G401 (cell line): ENCODE measurements around the gene GSTA1. TPM values are rescaled to one million over a fixed set of nuclear protein-coding genes. Genes with fewer than 3 reads are reported as not detected.
"Not testable (repeated sequence)": the region's sequence is repeated elsewhere in the genome, so short reads cannot be mapped to it uniquely, and the experiment has no call there.

ENCODE experiments used
- DNase-seq: peaks from one replicate; pipeline ENCODE4 v3.0.0-alpha.2; 2015; ENCODE audit warnings: low spot score
- in situ Hi-C: cut with HindIII; loops from 2 replicates; pipeline ENCODE4 v1.10.0; 2016; ENCODE audit warnings: low sequenced_read_pairs, mixed read lengths
- total RNA-seq: library from RNA; depleted of rRNA; stranded (reverse); fragments of >200 nt; shearing (Covaris generic); gene quantifications from 2 replicates; pipeline ENCODE4 v1.2.3, GENCODE V29; 2014; rRNA removed

The GSTA1 gene
- total RNA-seq, 1 experiment from 2014 or later, result not detected

GRCh38 chr6:52761673-52762491 is 41.7 kb downstream of the GSTA1 start:
- DNase-seq, in situ Hi-C loops: not testable (repeated sequence)

DNA sequence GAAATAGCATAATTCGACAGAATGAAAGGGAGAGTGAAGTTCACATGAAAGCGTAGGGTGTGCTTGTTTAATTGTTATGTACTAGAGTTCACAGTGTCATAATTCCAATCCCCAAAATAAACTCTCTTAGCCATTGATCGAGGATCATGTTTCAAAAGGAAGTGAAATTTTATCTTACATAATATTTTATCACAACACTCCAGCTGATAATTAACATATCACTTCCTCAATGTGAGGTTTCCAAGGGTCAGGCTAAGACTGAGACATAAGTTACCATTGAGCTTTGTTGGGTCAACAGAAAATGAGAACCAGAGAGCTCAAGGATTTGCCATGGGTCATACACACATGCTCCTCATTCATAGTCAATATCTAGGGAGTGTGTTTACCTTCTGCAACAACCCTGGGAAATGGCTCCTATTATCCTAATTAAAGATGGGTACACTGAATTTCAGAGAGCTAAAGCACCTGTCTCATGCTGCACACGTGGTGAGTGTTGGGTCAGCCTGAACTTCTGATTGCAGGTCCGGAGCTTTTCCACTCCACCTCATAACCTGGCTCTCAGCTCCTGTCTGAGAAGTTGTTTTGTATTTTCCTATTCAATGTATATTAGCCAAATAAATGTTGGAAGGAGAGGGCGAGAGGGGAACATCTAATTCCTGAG is 43.4 kb downstream of the GSTA1 start:
- DNase-seq, result no peak
- in situ Hi-C loops, result no loop called here

GRCh38 chr6:52759085-52759484 is 44.5 kb downstream of the GSTA1 start:
- DNase-seq, result no peak
- in situ Hi-C loops, result no loop called here

- in situ Hi-C loops, result not testable (repeated sequence)
These were observed 45.8 kb downstream of the GSTA1 start for GRCh38 chr6:52757651-52758338.

DNA sequence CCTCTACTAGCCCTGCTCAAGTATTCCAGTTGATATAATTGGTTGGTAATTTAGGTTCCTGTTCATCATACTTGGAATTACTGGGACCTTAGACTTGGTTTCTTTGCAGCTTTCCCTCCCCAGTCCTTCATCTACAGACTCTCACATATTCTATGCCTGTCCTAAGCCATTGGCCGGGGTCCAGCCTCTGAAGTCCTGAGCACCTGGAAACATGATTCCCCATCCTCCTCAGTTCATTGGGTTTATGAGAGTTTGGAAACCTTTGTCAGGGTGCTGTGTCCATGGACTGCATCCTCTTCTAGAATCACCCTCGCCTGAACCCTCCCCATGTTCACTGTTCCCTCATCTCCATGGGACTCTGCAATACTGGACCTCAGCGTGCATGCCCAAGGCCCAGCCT is 49.2 kb downstream of the GSTA1 start:
- no peak for DNase-seq
- in situ Hi-C loops, result no loop called here

More at GRCh38 chr6:52757651-52758338, 45.8 kb downstream of the GSTA1 start:
- not testable (repeated sequence) for DNase-seq

DNA sequence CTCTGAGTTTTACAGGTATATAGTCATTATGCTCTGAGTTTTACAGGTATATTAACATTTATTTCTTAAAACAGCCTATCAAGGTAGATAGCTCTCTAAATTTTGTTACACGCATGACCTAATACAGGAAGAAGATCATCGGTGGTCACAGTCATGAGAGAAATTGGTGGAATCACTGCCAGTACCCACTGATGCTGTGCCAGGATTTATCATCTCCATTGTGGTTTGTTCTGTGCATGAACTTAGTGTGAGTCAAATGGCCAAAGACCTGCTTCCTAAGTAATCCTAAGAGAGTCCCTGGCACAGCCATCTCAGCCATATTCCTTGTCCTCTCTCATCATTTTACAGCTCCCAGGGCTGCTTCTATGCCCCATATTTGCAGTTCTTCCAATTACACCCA is 50.5 kb downstream of the GSTA1 start:
- in situ Hi-C loops, result not testable (repeated sequence)

GRCh38 chr6:52752310-52752709 is 51.3 kb downstream of the GSTA1 start:
- in situ Hi-C loops, result no loop called here

More for the DNA sequence above, 50.5 kb downstream of the GSTA1 start:
- DNase-seq, result not testable (repeated sequence)

DNA sequence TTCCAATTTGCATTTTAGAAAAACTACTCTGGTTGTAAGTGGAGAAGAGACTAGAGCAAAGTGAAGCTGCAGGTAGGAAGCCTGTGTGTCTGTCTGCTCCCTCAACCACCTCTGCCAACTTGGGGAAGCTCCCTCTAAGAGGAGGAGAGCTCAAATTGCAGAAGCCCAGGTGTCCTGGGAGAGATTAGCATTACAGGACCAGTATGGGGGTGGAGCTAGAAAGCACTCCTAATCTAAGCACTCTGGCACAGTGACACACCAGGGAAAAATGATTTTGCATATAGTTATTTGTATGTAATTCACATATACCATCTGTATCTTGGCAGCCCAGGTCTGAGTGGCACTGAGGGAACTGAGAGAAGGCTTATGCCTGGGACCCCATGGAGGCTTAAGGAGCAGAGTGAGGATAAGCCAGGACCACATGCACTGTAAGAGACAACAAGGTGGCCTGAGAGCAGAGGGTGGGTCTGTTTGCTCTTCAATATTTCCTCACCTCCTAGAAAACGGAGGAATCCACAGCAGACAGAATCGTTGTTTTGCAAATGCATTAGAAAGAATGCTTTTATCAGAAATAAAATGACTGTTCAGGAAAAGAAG is 54.0 kb downstream of the GSTA1 start:
- no peak for DNase-seq
- in situ Hi-C loops, result no loop called here

More at GRCh38 chr6:52752310-52752709, 51.3 kb downstream of the GSTA1 start:
- DNase-seq, result no peak

DNA sequence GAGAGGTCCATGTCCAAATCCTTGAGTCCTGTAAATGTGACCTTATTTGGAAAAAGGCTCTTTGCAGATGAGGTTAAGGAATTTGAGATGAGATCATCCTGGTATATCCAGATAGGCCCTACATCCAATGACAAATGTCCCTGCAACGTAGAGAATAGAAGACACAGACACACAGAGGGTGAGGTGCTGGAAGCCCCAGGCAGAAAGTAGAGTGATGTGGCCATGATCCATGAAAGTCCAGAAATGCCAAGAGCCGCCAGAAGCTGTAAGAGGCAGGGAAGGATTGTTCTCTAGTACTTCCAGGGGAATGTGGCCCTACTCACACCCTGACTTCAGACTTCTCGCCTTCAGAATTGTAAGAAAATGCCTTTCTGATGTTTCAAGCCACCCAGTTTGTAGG is 56.3 kb downstream of the GSTA1 start:
- in situ Hi-C loops, DNase-seq: not testable (repeated sequence)

DNA sequence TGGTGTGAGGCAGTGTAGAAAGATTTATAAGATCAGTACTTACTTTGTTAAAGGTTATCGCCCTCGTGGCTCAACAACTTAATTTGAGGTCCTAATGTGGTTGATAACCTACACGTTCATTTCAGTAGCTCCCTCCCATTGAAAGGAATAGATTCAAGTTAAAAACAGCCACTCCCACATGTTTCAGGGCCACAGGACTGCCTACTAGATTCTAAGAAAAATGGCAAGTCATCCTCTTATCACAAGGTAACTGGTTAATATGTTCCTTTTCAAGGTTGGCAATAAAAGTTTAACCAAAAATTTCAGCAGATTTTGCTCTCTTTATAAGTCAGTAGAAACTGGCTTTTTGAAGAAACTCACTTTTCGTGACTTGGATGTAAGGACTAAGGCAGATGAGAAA is 57.4 kb downstream of the GSTA1 start:
- in situ Hi-C loops, result no loop called here
- no peak for DNase-seq

- in situ Hi-C loops, result no loop called here
- no peak for DNase-seq
These were observed 57.8 kb downstream of the GSTA1 start for GRCh38 chr6:52745764-52746201.

DNA sequence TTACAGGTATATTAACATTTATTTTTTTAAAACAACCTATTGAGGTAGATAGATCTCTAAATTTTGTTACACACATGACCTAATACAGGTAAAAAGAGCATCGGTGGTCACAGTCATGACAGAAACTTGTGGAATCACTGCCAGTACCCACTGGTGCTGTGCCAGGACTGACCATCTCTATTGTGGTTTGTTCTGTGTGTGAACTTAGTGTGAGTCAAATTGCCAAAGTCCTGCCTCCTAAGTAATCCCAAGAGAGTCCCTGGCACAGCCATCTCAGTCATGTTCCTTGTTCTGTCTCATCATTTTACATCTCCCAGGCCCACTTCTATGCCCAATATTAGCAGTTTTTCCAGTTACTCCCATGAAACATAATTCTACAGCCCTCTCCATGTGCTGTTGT is 61.7 kb downstream of the GSTA1 start:
- in situ Hi-C loops, result no loop called here
- no peak for DNase-seq

Other genes with a start within 250 kb of the GSTA1 start
- gene TRAM2, start 226.8 kb downstream of the GSTA1 start, total RNA-seq, result 4.9 and 9.6 TPM in 2 replicates
- gene TMEM14A, start 132.7 kb downstream of the GSTA1 start, total RNA-seq, result 47.1 and 61.1 TPM in 2 replicates
- gene GSTA2, start 40.3 kb downstream of the GSTA1 start, total RNA-seq, result not detected in 2 replicates
- gene GSTA5, start 37.0 kb upstream of the GSTA1 start, total RNA-seq, result not detected in 2 replicates
- not detected in 2 replicates for gene GSTA3, start 105.9 kb upstream of the GSTA1 start, total RNA-seq
- gene GSTA4, start 191.5 kb upstream of the GSTA1 start, total RNA-seq, result 37.7 and 42.0 TPM in 2 replicates